ENCODE data around the gene ERAL1. TPM values are rescaled to one million over a fixed set of nuclear protein-coding genes. Genes with fewer than 3 reads are reported as not detected.

Gene ERAL1
- total and polyA plus RNA-seq, 2 donors (not counting 1 experiment from before 2014, with no cell fraction given), result 25.4 to 39.0 TPM

DNA sequence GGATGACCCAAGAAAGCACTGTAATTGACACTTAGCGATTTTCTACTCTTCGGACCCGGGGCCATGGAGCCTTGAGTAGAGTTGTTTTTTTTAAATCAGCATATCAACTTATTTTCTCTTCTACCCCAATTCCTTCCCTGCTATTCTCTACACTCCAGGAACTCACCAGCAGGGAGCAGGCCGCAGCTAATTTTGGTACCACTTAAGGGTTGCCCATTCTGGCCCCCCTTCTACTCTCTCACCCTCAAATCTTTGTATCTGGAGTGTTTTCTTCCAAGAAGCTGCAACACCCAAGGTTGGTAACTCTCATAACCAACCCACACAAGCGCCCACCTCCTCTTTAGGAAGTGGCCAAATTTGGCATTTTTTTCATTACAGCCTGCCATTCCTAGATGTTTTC lies 5.5 kb upstream of the ERAL1 start:
- Histone ChIP-seq H3K79me2 (ENCODE audit: control insufficient read depth, insufficient read depth, low read length) (no peaks in the 10 kb centered on the region), H3K9ac (ENCODE audit: insufficient read depth, low read length) (no peak overlapping the region), H3K9me3 (ENCODE audit: control insufficient read depth, insufficient read depth, low read depth, low read length) (no peaks in the 10 kb centered on the region), H4K20me1 (ENCODE audit: control insufficient read depth, extremely low read depth, insufficient read depth, low read length) (no peaks in the 10 kb centered on the region), H3K4me2 (ENCODE audit: extremely low read depth, insufficient read depth, low read length) (no peak overlapping the region), H3K36me3 (ENCODE audit: control insufficient read depth, insufficient read depth, low read length) (no peaks in the 10 kb centered on the region), H3K27ac (ENCODE audit: insufficient read depth, low read length) (no peak overlapping the region), H3K4me1 (ENCODE audit: control insufficient read depth, extremely low read depth, insufficient read depth, low read length) (peaks cover 2% of the 10 kb centered on the region), H3K4me3 (replicated peaks in 1 of 4; ENCODE audit: control extremely low read depth in 1 of 4, insufficient read depth in 1 of 4, low read depth in 3 of 4, low read length in 4 of 4) (no peak overlapping the region), H2AFZ (ENCODE audit: low read length) (no peak overlapping the region), H3K27me3 (ENCODE audit: control insufficient read depth, insufficient read depth, low read length) (no peaks in the 10 kb centered on the region)
- DNase-seq (ENCODE audit: low read depth in 2 of 2), result peak in 1 of 2 donors; percentile 5
- no peak for TF ChIP-seq EZH2 (IDR thresholded peaks at IDR 0.05; ENCODE audit: low read length, missing control alignments)
- TF ChIP-seq, protein P1, sequence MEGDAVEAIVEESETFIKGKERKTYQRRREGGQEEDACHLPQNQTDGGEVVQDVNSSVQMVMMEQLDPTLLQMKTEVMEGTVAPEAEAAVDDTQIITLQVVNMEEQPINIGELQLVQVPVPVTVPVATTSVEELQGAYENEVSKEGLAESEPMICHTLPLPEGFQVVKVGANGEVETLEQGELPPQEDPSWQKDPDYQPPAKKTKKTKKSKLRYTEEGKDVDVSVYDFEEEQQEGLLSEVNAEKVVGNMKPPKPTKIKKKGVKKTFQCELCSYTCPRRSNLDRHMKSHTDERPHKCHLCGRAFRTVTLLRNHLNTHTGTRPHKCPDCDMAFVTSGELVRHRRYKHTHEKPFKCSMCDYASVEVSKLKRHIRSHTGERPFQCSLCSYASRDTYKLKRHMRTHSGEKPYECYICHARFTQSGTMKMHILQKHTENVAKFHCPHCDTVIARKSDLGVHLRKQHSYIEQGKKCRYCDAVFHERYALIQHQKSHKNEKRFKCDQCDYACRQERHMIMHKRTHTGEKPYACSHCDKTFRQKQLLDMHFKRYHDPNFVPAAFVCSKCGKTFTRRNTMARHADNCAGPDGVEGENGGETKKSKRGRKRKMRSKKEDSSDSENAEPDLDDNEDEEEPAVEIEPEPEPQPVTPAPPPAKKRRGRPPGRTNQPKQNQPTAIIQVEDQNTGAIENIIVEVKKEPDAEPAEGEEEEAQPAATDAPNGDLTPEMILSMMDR (conservative IDR thresholded peaks at IDR 0.05 in 1 of 2, IDR thresholded peaks at IDR 0.05 in 1 of 2; ENCODE audit: low read depth in 1 of 2, low read length in 2 of 2), result peak in 1 of 2 donors; percentile 11

DNA sequence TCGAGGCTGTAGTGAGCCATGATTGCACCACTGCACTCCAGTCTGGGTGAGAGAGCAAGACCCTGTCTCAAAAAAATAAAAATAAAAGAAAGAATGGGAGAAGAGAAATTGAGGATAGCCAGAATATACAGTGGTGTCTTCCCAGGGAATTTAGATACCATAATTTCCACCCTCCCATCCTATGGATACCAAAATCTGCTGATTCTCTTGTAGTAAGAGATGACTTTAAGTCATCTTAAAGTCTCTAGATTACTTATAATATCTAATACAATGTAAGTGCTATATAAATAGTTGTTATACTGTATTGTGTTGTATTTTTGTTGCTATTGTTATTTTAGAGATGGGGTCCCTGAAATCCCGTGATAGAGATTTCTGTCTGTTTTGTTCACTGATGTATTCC lies 1.5 kb upstream of the ERAL1 start:
- Histone ChIP-seq H3K4me2 (ENCODE audit: extremely low read depth, insufficient read depth, low read length) (no peak overlapping the region), H3K27ac (ENCODE audit: insufficient read depth, low read length) (no peak overlapping the region), H3K9me3 (ENCODE audit: control insufficient read depth, insufficient read depth, low read depth, low read length) (no peaks in the 10 kb centered on the region), H3K9ac (ENCODE audit: insufficient read depth, low read length) (no peak overlapping the region), H3K27me3 (ENCODE audit: control insufficient read depth, insufficient read depth, low read length) (no peaks in the 10 kb centered on the region), H3K36me3 (ENCODE audit: control insufficient read depth, insufficient read depth, low read length) (peaks cover 5% of the 10 kb centered on the region), H4K20me1 (ENCODE audit: control insufficient read depth, extremely low read depth, insufficient read depth, low read length) (no peaks in the 10 kb centered on the region), H3K79me2 (ENCODE audit: control insufficient read depth, insufficient read depth, low read length) (peaks cover 9% of the 10 kb centered on the region), H3K4me3 (replicated peaks in 1 of 4; ENCODE audit: control extremely low read depth in 1 of 4, insufficient read depth in 1 of 4, low read depth in 3 of 4, low read length in 4 of 4) (no peak overlapping the region), H3K4me1 (ENCODE audit: control insufficient read depth, extremely low read depth, insufficient read depth, low read length) (peaks cover 7% of the 10 kb centered on the region), H2AFZ (ENCODE audit: low read length) (no peak overlapping the region)
- no peak for DNase-seq (ENCODE audit: low read depth in 2 of 2)
- TF ChIP-seq, protein P1 (conservative IDR thresholded peaks at IDR 0.05 in 1 of 2, IDR thresholded peaks at IDR 0.05 in 1 of 2; ENCODE audit: low read depth in 1 of 2, low read length in 2 of 2), result no peak
- TF ChIP-seq EZH2 (IDR thresholded peaks at IDR 0.05; ENCODE audit: low read length, missing control alignments), result no peak

DNA sequence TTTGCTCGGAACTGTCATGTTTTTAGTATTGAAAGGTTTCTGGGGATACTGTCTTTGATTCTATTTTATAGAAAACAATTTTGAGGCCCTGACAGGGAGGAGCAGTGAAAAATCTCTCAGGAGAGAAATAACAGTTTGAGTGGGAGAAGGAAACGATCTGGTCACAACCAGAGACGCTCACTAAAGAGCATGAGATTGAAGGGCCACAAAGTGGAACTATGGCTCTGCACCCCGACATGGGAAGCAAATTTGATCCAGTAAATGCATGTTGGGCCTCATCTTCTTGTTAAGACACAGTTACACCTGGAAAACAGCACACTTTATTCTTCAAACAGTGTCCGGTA lies 492 bp downstream of the ERAL1 start:
- peak overlapping the region; percentile 89 for H3K4me2 ChIP-seq (ENCODE audit: extremely low read depth, insufficient read depth, low read length)
- no peak for DNase-seq (ENCODE audit: low read depth in 2 of 2)
- H4K20me1 ChIP-seq (ENCODE audit: control insufficient read depth, extremely low read depth, insufficient read depth, low read length), result no peaks in the 10 kb centered on the region
- peak overlapping the region; percentile 100 for H2AFZ ChIP-seq (ENCODE audit: low read length)
- peaks cover 9% of the 10 kb centered on the region for H3K79me2 ChIP-seq (ENCODE audit: control insufficient read depth, insufficient read depth, low read length)
- peak overlapping the region; percentile 86 for H3K9ac ChIP-seq (ENCODE audit: insufficient read depth, low read length)
- H3K4me3 ChIP-seq (replicated peaks in 1 of 4; ENCODE audit: control extremely low read depth in 1 of 4, insufficient read depth in 1 of 4, low read depth in 3 of 4, low read length in 4 of 4), result peak overlapping the region; percentile 87 to 99 (median 96)
- peaks cover 9% of the 10 kb centered on the region for H3K36me3 ChIP-seq (ENCODE audit: control insufficient read depth, insufficient read depth, low read length)
- peaks cover 7% of the 10 kb centered on the region for H3K4me1 ChIP-seq (ENCODE audit: control insufficient read depth, extremely low read depth, insufficient read depth, low read length)
- H3K27me3 ChIP-seq (ENCODE audit: control insufficient read depth, insufficient read depth, low read length), result no peaks in the 10 kb centered on the region
- TF ChIP-seq, protein P1 (conservative IDR thresholded peaks at IDR 0.05 in 1 of 2, IDR thresholded peaks at IDR 0.05 in 1 of 2; ENCODE audit: low read depth in 1 of 2, low read length in 2 of 2), result no peak
- TF ChIP-seq EZH2 (IDR thresholded peaks at IDR 0.05; ENCODE audit: low read length, missing control alignments), result no peak
- peak overlapping the region; percentile 84 for H3K27ac ChIP-seq (ENCODE audit: insufficient read depth, low read length)
- H3K9me3 ChIP-seq (ENCODE audit: control insufficient read depth, insufficient read depth, low read depth, low read length), result no peaks in the 10 kb centered on the region

All from fibroblast of lung (primary cell).